Measurements from ENCODE around the gene SLC2A9. TPM values are rescaled to one million over a fixed set of nuclear protein-coding genes. Genes with fewer than 3 reads are reported as not detected.

Gene SLC2A9
- total RNA-seq, 2 donors from 2014 or later: 9.8 to 15.3 TPM

- no peak for DNase-seq (ENCODE audit: low spot score)
- WGBS: 81% methylated on average over 3 of the region's 3 CpGs
Observed at GRCh38 chr4:10046471-10046870, 25.2 kb upstream of the SLC2A9 start.

GRCh38 chr4:10045481-10045880, 24.2 kb upstream of the SLC2A9 start:
- 81% methylated on average over 1 of the region's 1 CpG for WGBS
- Histone ChIP-seq H3K27me3 (replicated peaks; ENCODE audit: insufficient read depth) (no peaks in the 10 kb centered on the region), H3K4me3 (no peak overlapping the region), H3K9me3 (no peaks in the 10 kb centered on the region), H3K36me3 (no peaks in the 10 kb centered on the region), H3K27ac (no peak overlapping the region), H3K4me1 (replicated peaks) (no peaks in the 10 kb centered on the region)
- TF ChIP-seq POLR2AphosphoS5 (IDR thresholded peaks at IDR 0.05): no peak
- TF ChIP-seq CTCF (IDR thresholded peaks at IDR 0.05): no peak
- TF ChIP-seq POLR2A (IDR thresholded peaks at IDR 0.05): no peak
- DNase-seq (ENCODE audit: low spot score): no peak
- intact Hi-C loops (cut with DNase I): no loop called here

More at GRCh38 chr4:10046471-10046870, 25.2 kb upstream of the SLC2A9 start:
- no peaks in the 10 kb centered on the region for H3K27me3 ChIP-seq (replicated peaks; ENCODE audit: insufficient read depth)
- no peaks in the 10 kb centered on the region for H3K4me1 ChIP-seq (replicated peaks)
- intact Hi-C loops (cut with DNase I): no loop called here
- no peak overlapping the region for H3K4me3 ChIP-seq
- H3K36me3 ChIP-seq: no peaks in the 10 kb centered on the region
- TF ChIP-seq POLR2AphosphoS5 (IDR thresholded peaks at IDR 0.05): no peak
- TF ChIP-seq CTCF (IDR thresholded peaks at IDR 0.05): no peak
- no peak for TF ChIP-seq POLR2A (IDR thresholded peaks at IDR 0.05)
- H3K27ac ChIP-seq: no peak overlapping the region
- H3K9me3 ChIP-seq: no peaks in the 10 kb centered on the region

- Histone ChIP-seq H3K9me3 (no peaks in the 10 kb centered on the region), H3K4me3 (no peak overlapping the region), H3K4me1 (replicated peaks) (no peaks in the 10 kb centered on the region), H3K27me3 (replicated peaks; ENCODE audit: insufficient read depth) (no peaks in the 10 kb centered on the region), H3K36me3 (no peaks in the 10 kb centered on the region), H3K27ac (no peak overlapping the region)
- WGBS: 80% methylated on average over 6 of the region's 6 CpGs
- intact Hi-C loops (cut with DNase I): no loop called here
- TF ChIP-seq POLR2A (IDR thresholded peaks at IDR 0.05) (no peak), POLR2AphosphoS5 (IDR thresholded peaks at IDR 0.05) (no peak)
- no peak for DNase-seq (ENCODE audit: low spot score)
Observed at GRCh38 chr4:10041036-10041435, 19.7 kb upstream of the SLC2A9 start.

- DNase-seq (ENCODE audit: low spot score): no peak
- H3K27me3 ChIP-seq (replicated peaks; ENCODE audit: insufficient read depth): no peaks in the 10 kb centered on the region
- H3K27ac ChIP-seq: no peak overlapping the region
- H3K36me3 ChIP-seq: no peaks in the 10 kb centered on the region
- H3K9me3 ChIP-seq: no peaks in the 10 kb centered on the region
- H3K4me1 ChIP-seq (replicated peaks): no peaks in the 10 kb centered on the region
- no peak overlapping the region for H3K4me3 ChIP-seq
- intact Hi-C loops (cut with DNase I): no loop called here
- WGBS: 90% methylated on average over 10 of the region's 10 CpGs
- TF ChIP-seq CTCF (IDR thresholded peaks at IDR 0.05) (no peak), POLR2A (IDR thresholded peaks at IDR 0.05) (no peak), POLR2AphosphoS5 (IDR thresholded peaks at IDR 0.05) (no peak)
Observed at GRCh38 chr4:10040049-10040892, 19.0 kb upstream of the SLC2A9 start.

- 94% methylated on average over 9 of the region's 10 CpGs for WGBS
- intact Hi-C loops (cut with DNase I): no loop called here
- TF ChIP-seq POLR2AphosphoS5 (IDR thresholded peaks at IDR 0.05) (no peak), POLR2A (IDR thresholded peaks at IDR 0.05) (no peak), CTCF (IDR thresholded peaks at IDR 0.05) (no peak)
- Histone ChIP-seq H3K4me1 (replicated peaks) (no peaks in the 10 kb centered on the region), H3K9me3 (no peaks in the 10 kb centered on the region), H3K36me3 (no peaks in the 10 kb centered on the region), H3K27me3 (replicated peaks; ENCODE audit: insufficient read depth) (no peaks in the 10 kb centered on the region), H3K4me3 (no peak overlapping the region), H3K27ac (no peak overlapping the region)
- no peak for DNase-seq (ENCODE audit: low spot score)
Observed at GRCh38 chr4:10036807-10037342, 15.6 kb upstream of the SLC2A9 start.
